HEK293T (cell line): ENCODE measurements around the gene HIVEP3.

Experiments used
- CTCF ChIA-PET: fragments of 350-600 bp; formaldehyde crosslinking; extraction: SDS; loops from one replicate; lab custom pipeline; 2021; ENCODE audit warnings: antibody characterized with exemption, inconsistent platforms; lab: Yijun Ruan, JAX
- POLR2A ChIA-PET: fragments of 350-600 bp; formaldehyde crosslinking; extraction: SDS; loops from one replicate; lab custom pipeline; 2020; ENCODE audit warnings: antibody characterized with exemption, inconsistent platforms; lab: Yijun Ruan, JAX
- DNase-seq: peaks from one replicate; pipeline ENCODE4 v3.0.0; 2012; ENCODE audit warnings: mixed read lengths; ENCODE audit errors: extremely low spot score
- ARNT ChIP-seq: fragments of 450-650 bp; IDR thresholded peaks from 2 replicates; pipeline ENCODE4 v1.6.1; 2017; ENCODE audit warnings: mild to moderate bottlenecking
- BHLHE40 ChIP-seq: fragments of 450-650 bp; IDR thresholded peaks from 2 replicates; pipeline ENCODE4 v1.6.1; 2016; ENCODE audit warnings: mild to moderate bottlenecking, moderate library complexity, borderline replicate concordance
- CTBP1 ChIP-seq: fragments of 450-650 bp; IDR thresholded peaks from 2 replicates; pipeline ENCODE4 v1.6.1; 2016; ENCODE audit warnings: borderline replicate concordance
- ELF4 ChIP-seq: fragments of 450-650 bp; IDR thresholded peaks from 2 replicates; pipeline ENCODE4 v1.6.1; 2017; ENCODE audit warnings: antibody characterized with exemption
- FOXA1 ChIP-seq: fragments of 450-650 bp; IDR thresholded peaks from 2 replicates; pipeline ENCODE4 v1.6.1; 2016; ENCODE audit warnings: mild to moderate bottlenecking
- FOXK2 ChIP-seq: fragments of 450-650 bp; IDR thresholded peaks from 2 replicates; pipeline ENCODE4 v1.6.1; 2016; ENCODE audit warnings: mild to moderate bottlenecking
- FOXM1 ChIP-seq: fragments of 450-650 bp; IDR thresholded peaks from 2 replicates; pipeline ENCODE4 v1.6.1; 2017; ENCODE audit warnings: mild to moderate bottlenecking, borderline replicate concordance
- HDGF ChIP-seq: fragments of 450-650 bp; IDR thresholded peaks from 2 replicates; pipeline ENCODE4 v1.6.1; 2017; ENCODE audit warnings: antibody characterized with exemption, borderline replicate concordance
- L3MBTL2 ChIP-seq: fragments of 450-650 bp; conservative IDR thresholded peaks from 2 replicates; pipeline ENCODE4 v1.6.1; 2016; ENCODE audit warnings: mild to moderate bottlenecking
- LEF1 ChIP-seq: fragments of 450-650 bp; IDR thresholded peaks from 2 replicates; pipeline ENCODE4 v1.6.1; 2017; ENCODE audit warnings: mild to moderate bottlenecking, borderline replicate concordance
- NFRKB ChIP-seq: fragments of 450-650 bp; IDR thresholded peaks from 2 replicates; pipeline ENCODE4 v1.6.1; 2016; ENCODE audit warnings: mild to moderate bottlenecking, moderate library complexity
- SP1 ChIP-seq: fragments of 450-650 bp; IDR thresholded peaks from 2 replicates; pipeline ENCODE4 v1.6.1; 2017
- SUZ12 ChIP-seq: fragments of 450-650 bp; IDR thresholded peaks from 2 replicates; pipeline ENCODE4 v1.6.1; 2016; ENCODE audit warnings: mild to moderate bottlenecking
- TARDBP ChIP-seq: fragments of 450-650 bp; IDR thresholded peaks from 2 replicates; pipeline ENCODE4 v1.6.1; 2016
- ZNF384 ChIP-seq: fragments of 450-650 bp; IDR thresholded peaks from 2 replicates; pipeline ENCODE4 v1.6.1; 2016
- TF ChIP-seq, protein P1 (sequence below): fragments of 450-650 bp; IDR thresholded peaks from 2 replicates; pipeline ENCODE4 v1.6.1; 2016

Gene HIVEP3

DNA sequence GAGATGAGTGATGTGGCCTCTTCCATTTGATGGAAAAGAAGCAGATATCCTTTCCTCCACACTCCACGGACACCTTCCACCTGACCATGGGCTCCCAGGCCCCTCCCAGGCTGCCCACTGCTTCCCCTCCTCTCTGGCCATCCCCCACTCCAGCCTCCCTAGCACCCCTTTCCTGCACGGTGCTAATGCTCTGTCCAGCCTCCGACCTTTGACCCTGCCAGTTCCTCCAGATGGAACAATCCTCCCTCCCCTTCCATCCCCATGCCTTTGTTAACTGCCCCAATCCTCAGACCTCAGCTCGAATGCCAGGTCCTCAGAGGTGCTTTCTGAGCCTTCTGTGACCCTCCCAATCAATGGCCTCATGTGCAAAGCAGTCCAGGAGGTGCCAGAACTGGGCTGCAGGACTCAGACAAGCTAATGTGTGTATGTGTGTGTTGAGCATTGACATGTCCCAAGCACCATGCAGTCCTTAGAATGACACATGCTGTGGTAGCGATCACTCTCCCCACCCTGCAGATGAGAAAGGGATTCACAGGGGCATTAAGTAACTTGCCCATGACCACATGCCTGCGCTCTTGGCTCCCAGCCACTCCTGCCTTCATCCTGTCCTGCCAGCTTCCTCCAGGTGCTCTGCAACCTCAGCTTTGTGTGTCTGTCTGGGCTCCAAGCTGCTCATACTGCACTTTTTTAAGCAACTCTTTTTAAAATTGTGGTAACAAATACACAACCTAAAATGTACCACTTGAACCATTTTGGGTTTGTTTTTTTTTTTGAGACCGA, 370.8 kb downstream of the HIVEP3 start:
- TF ChIP-seq ELF4 (no peak), SUZ12 (no peak), ARNT (no peak), FOXK2 (no peak), ZNF384 (no peak), NFRKB (no peak), L3MBTL2 (no peak), FOXA1 (no peak), CTBP1 (no peak), HDGF (no peak), LEF1 (no peak)

DNA sequence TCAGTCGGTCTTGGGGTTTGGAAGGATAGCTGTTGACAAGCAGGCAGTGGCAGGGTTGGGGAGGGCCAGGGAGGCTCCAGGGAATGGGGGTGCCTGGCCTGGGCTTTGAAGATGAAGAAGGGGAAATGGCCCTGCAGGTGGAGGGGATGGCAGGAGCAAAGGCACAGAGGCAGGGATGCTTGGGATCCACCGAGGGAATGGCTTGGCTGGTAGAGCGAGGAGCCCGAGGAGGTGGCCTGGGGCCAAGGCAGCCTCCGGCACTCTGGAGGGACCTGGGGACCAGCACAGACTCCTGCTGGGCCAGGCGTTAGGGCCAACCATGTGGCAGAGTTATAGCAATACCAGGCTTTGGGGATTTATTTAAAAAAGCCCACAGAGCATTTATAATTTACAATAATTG, 371.4 kb downstream of the HIVEP3 start:
- TF ChIP-seq ARNT = no peak
- TF ChIP-seq NFRKB = no peak
- TF ChIP-seq L3MBTL2 = no peak
- no peak for TF ChIP-seq BHLHE40
- TF ChIP-seq SP1 = no peak
- TF ChIP-seq, protein P1, sequence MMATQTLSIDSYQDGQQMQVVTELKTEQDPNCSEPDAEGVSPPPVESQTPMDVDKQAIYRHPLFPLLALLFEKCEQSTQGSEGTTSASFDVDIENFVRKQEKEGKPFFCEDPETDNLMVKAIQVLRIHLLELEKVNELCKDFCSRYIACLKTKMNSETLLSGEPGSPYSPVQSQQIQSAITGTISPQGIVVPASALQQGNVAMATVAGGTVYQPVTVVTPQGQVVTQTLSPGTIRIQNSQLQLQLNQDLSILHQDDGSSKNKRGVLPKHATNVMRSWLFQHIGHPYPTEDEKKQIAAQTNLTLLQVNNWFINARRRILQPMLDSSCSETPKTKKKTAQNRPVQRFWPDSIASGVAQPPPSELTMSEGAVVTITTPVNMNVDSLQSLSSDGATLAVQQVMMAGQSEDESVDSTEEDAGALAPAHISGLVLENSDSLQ = no peak
- no peak for TF ChIP-seq FOXA1
- TF ChIP-seq FOXK2 = no peak
- TF ChIP-seq TARDBP = no peak
- TF ChIP-seq FOXM1 = no peak
- TF ChIP-seq SUZ12 = no peak
- no peak for TF ChIP-seq CTBP1
- no peak for TF ChIP-seq ZNF384
- no peak for TF ChIP-seq LEF1
- TF ChIP-seq ELF4 = no peak
- no peak for TF ChIP-seq HDGF
- ChIA-PET POLR2A (no interaction called here), CTCF (no interaction called here)
- no peak for DNase-seq

More for the DNA sequence above, 370.8 kb downstream of the HIVEP3 start:
- DNase-seq = no peak
- ChIA-PET CTCF (no interaction called here), POLR2A (no interaction called here)

DNA sequence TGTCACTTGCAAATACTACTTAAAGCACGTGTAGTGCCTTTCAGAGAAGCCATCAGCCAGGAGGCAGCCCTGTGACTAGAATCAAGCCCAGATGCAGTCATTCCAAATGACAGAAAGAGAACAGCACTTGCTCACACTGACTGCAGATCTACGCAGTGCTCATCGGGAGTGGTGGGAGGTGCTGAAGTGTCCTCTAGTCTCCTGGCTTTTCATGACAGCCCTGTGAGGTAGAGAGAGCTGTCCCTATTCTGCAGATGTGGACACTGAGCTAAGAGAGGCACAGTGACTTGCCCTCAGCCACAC, 371.9 kb downstream of the HIVEP3 start:
- no peak for DNase-seq
- POLR2A ChIA-PET = no interaction called here
- CTCF ChIA-PET = no interaction called here
- TF ChIP-seq FOXA1 (no peak), L3MBTL2 (no peak), SUZ12 (no peak), ARNT (no peak), ZNF384 (no peak), FOXK2 (no peak)

DNA sequence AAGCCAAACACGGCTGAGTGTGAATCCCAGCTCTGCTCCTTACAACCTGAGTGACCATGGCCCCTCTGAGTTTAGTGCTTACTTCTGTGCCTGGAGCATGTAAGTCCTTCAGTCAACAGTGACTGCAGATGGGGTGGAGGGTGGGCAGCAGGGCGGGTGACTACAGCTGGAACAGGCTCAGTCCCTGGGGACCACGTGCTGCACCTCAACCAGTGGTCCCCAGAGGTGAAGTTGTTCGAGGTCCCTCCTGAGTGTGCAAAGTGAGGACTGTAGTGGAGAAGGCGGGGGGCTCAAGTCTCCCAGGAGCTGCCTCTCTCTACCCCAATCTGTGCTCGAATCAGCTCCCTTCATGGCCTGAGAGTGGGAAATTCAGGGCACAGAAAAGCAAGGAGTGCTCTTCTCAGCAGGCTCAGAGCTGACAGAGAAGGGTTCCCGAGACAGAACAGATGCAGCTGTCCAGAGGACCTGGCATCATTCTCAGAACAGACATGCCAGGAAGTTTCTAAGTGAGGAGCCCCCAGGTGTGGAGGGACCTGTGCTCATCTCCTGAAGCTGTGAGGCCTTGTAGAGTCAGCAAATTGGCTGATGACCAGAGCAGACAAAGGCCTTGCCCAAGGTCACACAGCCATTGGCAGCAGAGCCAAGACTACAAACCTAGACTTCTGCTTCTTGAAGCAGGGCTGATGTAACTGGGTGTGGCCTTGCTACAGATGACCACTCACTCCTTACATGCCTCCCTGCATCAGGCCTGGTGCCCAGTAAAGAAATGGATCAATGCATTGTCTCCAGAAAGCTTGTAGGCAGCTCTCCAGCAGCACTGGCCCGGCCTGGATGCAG, 372.5 kb downstream of the HIVEP3 start:
- CTCF ChIA-PET = no interaction called here
- no peak for TF ChIP-seq FOXM1
- TF ChIP-seq HDGF = no peak
- POLR2A ChIA-PET = no interaction called here
- no peak for DNase-seq

DNA sequence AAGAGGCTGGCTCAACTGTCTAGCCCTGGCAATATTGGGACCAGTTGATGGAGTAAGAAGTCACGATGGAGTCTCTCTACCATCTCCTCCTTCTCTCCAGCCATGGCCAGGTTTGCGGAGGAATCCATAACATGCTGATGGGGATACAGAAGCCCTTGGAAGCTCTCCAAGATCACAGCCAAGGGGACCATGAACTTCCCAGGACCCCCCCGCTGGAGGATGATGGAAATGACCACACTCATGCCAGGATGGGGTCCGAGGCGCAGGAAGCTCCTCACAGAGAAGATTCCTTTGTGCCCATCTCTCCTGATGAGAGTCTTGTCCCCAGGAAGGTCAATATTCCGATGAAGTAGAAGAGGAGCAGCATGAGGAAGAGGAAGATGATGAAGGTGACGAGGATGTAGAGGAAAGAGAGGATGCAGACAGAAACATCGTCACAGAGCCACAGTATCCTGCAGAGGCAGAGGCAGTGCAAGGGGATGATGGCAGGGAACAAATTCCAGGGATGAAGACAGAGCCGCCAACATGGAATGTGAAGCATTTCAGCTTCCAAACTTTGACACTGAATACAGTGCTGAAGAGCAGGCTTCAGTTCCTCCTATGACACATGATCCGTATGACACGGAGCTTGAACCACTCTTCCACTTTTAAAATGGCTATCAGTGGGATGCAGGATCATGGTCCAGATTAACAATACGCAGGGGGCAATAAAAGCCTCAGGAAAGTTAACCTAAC, 376.4 kb downstream of the HIVEP3 start:
- ChIA-PET POLR2A (no interaction called here), CTCF (no interaction called here)
- TF ChIP-seq LEF1 = no peak
- no peak for TF ChIP-seq NFRKB
- TF ChIP-seq HDGF = no peak
- TF ChIP-seq FOXA1 = no peak
- no peak for TF ChIP-seq TARDBP
- no peak for TF ChIP-seq FOXK2
- DNase-seq = no peak

DNA sequence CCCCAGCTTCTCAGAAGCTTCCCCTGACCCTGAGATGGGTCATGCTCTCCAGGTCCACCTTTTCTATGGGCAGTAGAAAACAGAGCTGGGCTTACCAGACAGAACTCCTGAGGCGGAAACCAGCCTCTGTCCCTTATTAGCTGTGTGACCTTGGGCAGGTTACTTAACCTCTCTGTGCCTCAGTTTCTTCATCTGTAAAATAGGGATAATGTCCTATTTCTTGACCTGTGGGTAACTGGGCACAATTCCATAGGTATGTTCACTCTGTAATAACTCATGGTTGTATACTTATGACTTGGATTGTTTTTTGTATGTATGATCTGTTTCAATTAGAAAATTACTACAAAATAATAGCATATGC, 377.1 kb downstream of the HIVEP3 start:
- TF ChIP-seq TARDBP (no peak), L3MBTL2 (no peak), SP1 (no peak), NFRKB (no peak), FOXK2 (no peak)
- TF ChIP-seq, protein P1 = no peak
- no peak for DNase-seq
- POLR2A ChIA-PET = no interaction called here
- CTCF ChIA-PET = no interaction called here
